Adrenal gland (tissue), 12 donors: Measurements from ENCODE around the gene ELAVL2. TPM values are rescaled to one million over a fixed set of nuclear protein-coding genes. Genes with fewer than 3 reads are reported as not detected.

Experiments
- DNase-seq, 7 donors: peaks; one replicate each; pipeline ENCODE4 v3.0.0-alpha.2; 2019 to 2020
- H3K27ac ChIP-seq, 5 donors: fragments of 200-600 bp; sonication (generic) in 4 of 5; 1 replicate in 3 of 5; 2 replicates in 2 of 5; pipeline versions ENCODE4 v1.5.1 to v1.8.0; 2016 to 2020; ENCODE audit warnings: mild to moderate bottlenecking in 1 of 5
- H3K27me3 ChIP-seq: fragments of 200-600 bp; 2 replicates; pipeline ENCODE4 v1.8.0; 2021
- H3K36me3 ChIP-seq, 2 donors: fragments of 200-600 bp; replicated peaks in 1 of 2; 1 replicate in 1 of 2; 2 replicates in 1 of 2; pipeline versions ENCODE4 v1.5.1 to v1.8.0; 2018 to 2022
- H3K4me1 ChIP-seq, 2 donors: fragments of 200-600 bp; replicated peaks in 1 of 2; 1 replicate in 1 of 2; 2 replicates in 1 of 2; pipeline versions ENCODE4 v1.5.1 to v1.8.0; 2018 to 2021
- H3K4me3 ChIP-seq, 4 donors: fragments of 200-600 bp; sonication (generic) in 3 of 4; one replicate each; pipeline ENCODE4 v1.5.1; 2016 to 2018
- H3K9me3 ChIP-seq, 3 donors: fragments of 200-600 bp; sonication (generic) in 1 of 3; replicated peaks in 1 of 3; 1 replicate in 2 of 3; 2 replicates in 1 of 3; pipeline versions ENCODE4 v1.5.1 to v1.8.0; 2016 to 2021
- POLR2A ChIP-seq, 2 donors: fragments of 450-650 bp; IDR thresholded peaks; one replicate each; pipeline ENCODE4 v1.6.1; 2017; ENCODE audit warnings: antibody characterized with exemption in 2 of 2, mild to moderate bottlenecking in 2 of 2, moderate library complexity in 1 of 2
- WGBS, 4 donors: extraction: QIAGEN DNeasy Blood & Tissue Kit in 2 of 4; methylation state at CpG; one replicate each; pipeline versions ENCODE4 v1.1.5 to v1.1.7; 2013 to 2017; 5-methylcytosine and 5-hydroxymethylcytosine counted together
- intact Hi-C, 2 donors: fragments of 100-400 bp; cut with DNase I; formaldehyde crosslinking; loops; one replicate each; pipeline versions ENCODE4 v1.14.1 to v1.15.0; 2022 to 2023
- polyA plus RNA-seq, 3 donors: library from polyadenylated mRNA; stranded (reverse); fragments of 200-250 nt in 2 of 3; fragments of 350-450 nt in 1 of 3; fragmentation: Illumina TruSeq in 1 of 3; extraction: RNeasy Lipid Tissue Mini Kit (QIAGEN cat#74804) in 1 of 3; gene quantifications; one replicate each; pipeline ENCODE4 v1.2.3, GENCODE V29; 2013 to 2014
- total RNA-seq, 9 donors: library from RNA; depleted of rRNA in 4 of 9; stranded (reverse); fragments of >200 nt in 4 of 9; fragments of 120-200 nt in 1 of 9; fragmentation: NEBNext Ultra II Directional in 1 of 9; extraction: Animal tissue kit (Norgen Biotek cat#: 25700) in 1 of 9; gene quantifications; one replicate each; pipeline versions ENCODE4 v1.1.0 to v1.2.4, GENCODE V29; 2013 to 2023
- TF ChIP-seq, protein P1 (sequence below), 6 experiments: fragments of 450-650 bp in 4 of 6; fragments of 200-600 bp in 2 of 6; sonication (generic) in 1 of 6; IDR thresholded peaks; 1 replicate in 5 of 6; 2 replicates in 1 of 6; pipeline versions ENCODE4 v1.5.1 to v1.8.0; 2016 to 2021; ENCODE audit warnings: antibody characterized with exemption in 6 of 6, mild to moderate bottlenecking in 2 of 6, moderate library complexity in 1 of 6
- donor health status: healthy with polysubstance abuse.
- donor health status: Bipolar disorder and iron deficiency.
- donor health status: DM: yes; HTN: yes; CAD: no.
- donor health status: DM: no; HTN: no; CAD: no.
- donor health status: DM: no; HTN: no; CAD: no.
- donor health status: DM: yes; HTN: yes; CAD: no.

Gene ELAVL2
- total and polyA plus RNA-seq, 12 donors: 0.24 to 13.6 (median 0.94) TPM; not detected in 1

DNA sequence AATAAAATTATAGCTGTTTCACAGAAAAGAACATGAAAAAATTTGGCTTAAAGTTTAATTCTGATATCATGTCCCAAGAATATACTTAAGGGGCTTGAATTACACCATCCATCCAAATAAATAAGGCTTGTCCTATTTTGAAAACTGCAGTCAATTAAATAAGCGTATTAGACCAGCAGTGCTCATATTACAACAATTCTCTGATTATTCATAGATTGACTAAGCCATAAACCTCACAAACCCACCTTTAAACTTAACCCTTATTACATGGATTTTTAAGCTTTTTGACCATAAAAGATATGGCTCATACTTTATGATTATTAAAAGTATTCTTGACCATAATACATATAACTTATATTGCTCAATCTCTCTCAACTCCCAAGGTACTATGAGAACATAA lies 127.9 kb downstream of the ELAVL2 start:
- Histone ChIP-seq H3K4me3 (no peak overlapping the region), H3K4me1 (no peaks in the 10 kb centered on the region), H3K27me3 (no peaks in the 10 kb centered on the region), H3K27ac (no peak overlapping the region), H3K9me3 (no peaks in the 10 kb centered on the region), H3K36me3 (no peaks in the 10 kb centered on the region)
- TF ChIP-seq POLR2A (IDR thresholded peaks at IDR 0.05): no peak
- TF ChIP-seq, protein P1, sequence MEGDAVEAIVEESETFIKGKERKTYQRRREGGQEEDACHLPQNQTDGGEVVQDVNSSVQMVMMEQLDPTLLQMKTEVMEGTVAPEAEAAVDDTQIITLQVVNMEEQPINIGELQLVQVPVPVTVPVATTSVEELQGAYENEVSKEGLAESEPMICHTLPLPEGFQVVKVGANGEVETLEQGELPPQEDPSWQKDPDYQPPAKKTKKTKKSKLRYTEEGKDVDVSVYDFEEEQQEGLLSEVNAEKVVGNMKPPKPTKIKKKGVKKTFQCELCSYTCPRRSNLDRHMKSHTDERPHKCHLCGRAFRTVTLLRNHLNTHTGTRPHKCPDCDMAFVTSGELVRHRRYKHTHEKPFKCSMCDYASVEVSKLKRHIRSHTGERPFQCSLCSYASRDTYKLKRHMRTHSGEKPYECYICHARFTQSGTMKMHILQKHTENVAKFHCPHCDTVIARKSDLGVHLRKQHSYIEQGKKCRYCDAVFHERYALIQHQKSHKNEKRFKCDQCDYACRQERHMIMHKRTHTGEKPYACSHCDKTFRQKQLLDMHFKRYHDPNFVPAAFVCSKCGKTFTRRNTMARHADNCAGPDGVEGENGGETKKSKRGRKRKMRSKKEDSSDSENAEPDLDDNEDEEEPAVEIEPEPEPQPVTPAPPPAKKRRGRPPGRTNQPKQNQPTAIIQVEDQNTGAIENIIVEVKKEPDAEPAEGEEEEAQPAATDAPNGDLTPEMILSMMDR (IDR thresholded peaks at IDR 0.05): no peak
- 74 to 94% (median 88%) methylated on average over 1 of the region's 1 CpG for WGBS, 4 donors
- intact Hi-C loops: no loop called here
- no peak for DNase-seq

DNA sequence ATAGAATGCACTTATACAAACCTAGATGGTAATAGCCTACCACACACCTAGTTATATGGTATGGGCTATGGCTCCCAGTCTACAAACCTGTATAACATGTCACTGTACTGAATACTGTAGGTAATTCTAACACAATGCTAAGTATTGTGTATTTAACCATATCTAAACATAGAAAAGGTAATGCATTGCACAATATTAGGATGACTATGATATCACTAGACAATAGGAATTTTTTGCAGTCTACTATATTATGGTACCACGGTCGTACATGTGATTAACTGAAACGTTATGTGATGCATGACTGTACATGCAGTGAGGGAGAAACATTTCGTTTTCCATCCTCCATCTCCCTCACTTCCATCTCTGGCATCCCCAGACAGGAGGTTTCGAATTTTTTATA lies 130.5 kb downstream of the ELAVL2 start:
- TF ChIP-seq, protein P1 (IDR thresholded peaks at IDR 0.05): no peak
- TF ChIP-seq POLR2A (IDR thresholded peaks at IDR 0.05): no peak
- Histone ChIP-seq H3K27ac (no peak overlapping the region), H3K27me3 (no peaks in the 10 kb centered on the region), H3K4me3 (no peak overlapping the region), H3K4me1 (no peaks in the 10 kb centered on the region), H3K9me3 (no peaks in the 10 kb centered on the region), H3K36me3 (no peaks in the 10 kb centered on the region)
- intact Hi-C loops: no loop called here
- no peak for DNase-seq
- WGBS, 4 donors: 85 to 94% (median 87%) methylated on average over 5 of the region's 5 CpGs

DNA sequence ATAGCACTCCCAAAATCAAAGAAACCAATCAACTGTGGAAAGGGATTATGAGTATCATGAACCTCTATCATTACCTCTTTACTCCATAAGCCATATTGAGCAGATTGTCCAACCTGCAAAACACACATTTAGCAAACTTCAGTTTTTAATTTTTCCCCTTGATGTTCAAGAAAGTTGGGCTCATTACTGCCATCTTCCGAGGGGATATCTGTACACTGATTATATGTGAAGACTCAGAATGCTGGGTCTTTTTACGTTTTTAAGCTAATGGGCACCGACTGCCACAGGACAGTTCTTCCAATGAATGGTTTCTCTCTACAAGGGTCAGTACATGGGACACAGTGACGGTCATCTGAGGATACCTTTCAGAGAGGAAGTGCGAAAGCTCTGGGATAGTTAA lies 132.7 kb downstream of the ELAVL2 start:
- H3K4me1 ChIP-seq: no peaks in the 10 kb centered on the region
- H3K9me3 ChIP-seq: no peaks in the 10 kb centered on the region
- intact Hi-C loops: no loop called here
- no peak overlapping the region for H3K27ac ChIP-seq
- no peaks in the 10 kb centered on the region for H3K36me3 ChIP-seq
- no peak for DNase-seq
- TF ChIP-seq, protein P1 (IDR thresholded peaks at IDR 0.05): no peak
- TF ChIP-seq POLR2A (IDR thresholded peaks at IDR 0.05): no peak
- H3K27me3 ChIP-seq: no peaks in the 10 kb centered on the region
- no peak overlapping the region for H3K4me3 ChIP-seq
- WGBS, 4 donors: 91 to 94% (median 92%) methylated on average over 5 of the region's 5 CpGs

DNA sequence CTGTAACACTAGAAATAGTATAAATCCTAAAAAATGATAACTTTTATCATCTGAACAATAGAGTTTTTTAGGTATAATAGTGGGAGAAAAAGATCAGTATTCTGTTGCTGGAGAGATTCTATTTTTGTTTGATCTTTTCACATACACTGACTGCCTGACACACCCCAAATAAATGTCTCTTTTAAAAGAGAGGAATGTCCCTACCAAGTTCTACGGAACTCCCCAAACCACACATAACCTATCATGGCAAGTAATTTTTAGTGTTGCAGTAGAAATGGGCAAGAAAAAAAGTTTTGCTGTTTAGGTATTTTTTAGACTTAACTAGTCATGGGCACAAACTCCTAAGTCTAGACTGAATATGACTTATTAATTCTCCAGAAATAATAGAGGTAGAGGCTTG lies 139.1 kb downstream of the ELAVL2 start:
- WGBS, 4 donors: 92 to 100% (median 98%) methylated on average over 1 of the region's 1 CpG
- no peaks in the 10 kb centered on the region for H3K4me1 ChIP-seq
- H3K27ac ChIP-seq: no peak overlapping the region
- no peak overlapping the region for H3K4me3 ChIP-seq
- intact Hi-C loops: no loop called here
- H3K27me3 ChIP-seq: no peaks in the 10 kb centered on the region
- H3K9me3 ChIP-seq: no peaks in the 10 kb centered on the region
- TF ChIP-seq, protein P1 (IDR thresholded peaks at IDR 0.05): no peak
- no peak for TF ChIP-seq POLR2A (IDR thresholded peaks at IDR 0.05)
- H3K36me3 ChIP-seq: no peaks in the 10 kb centered on the region
- no peak for DNase-seq
